Testis (tissue), 5 donors: ENCODE measurements around the gene INPP5F. TPM values are rescaled to one million over a fixed set of nuclear protein-coding genes. Genes with fewer than 3 reads are reported as not detected.

Source experiments
- DNase-seq: peaks from one replicate; pipeline ENCODE4 v3.0.0-alpha.2; 2019
- H3K27ac ChIP-seq, 2 donors: fragments of 200-600 bp; sonication (generic); one replicate each; pipeline ENCODE4 v1.5.1; 2019
- H3K27me3 ChIP-seq: fragments of 200-600 bp; sonication (generic); one replicate; pipeline ENCODE4 v1.5.1; 2019
- H3K36me3 ChIP-seq: fragments of 200-600 bp; sonication (generic); one replicate; pipeline ENCODE4 v1.5.1; 2017; ENCODE audit warnings: low read depth; ENCODE audit errors: missing control alignments
- H3K4me1 ChIP-seq: fragments of 200-600 bp; sonication (generic); one replicate; pipeline ENCODE4 v1.5.1; 2019
- H3K4me3 ChIP-seq, 2 donors: fragments of 200-600 bp; sonication (generic); one replicate each; pipeline ENCODE4 v1.5.1; 2017 to 2019
- H3K9me3 ChIP-seq: fragments of 200-600 bp; sonication (generic); one replicate; pipeline ENCODE4 v1.5.1; 2017
- CTCF ChIP-seq, 3 experiments: fragments of 450-650 bp in 2 of 3; fragments of 200-600 bp in 1 of 3; sonication (generic) in 1 of 3; IDR thresholded peaks; one replicate each; pipeline ENCODE4 v1.5.1; 2016 to 2019; ENCODE audit warnings: antibody characterized with exemption in 3 of 3, mild to moderate bottlenecking in 2 of 3, moderate library complexity in 1 of 3
- POLR2A ChIP-seq: fragments of 450-650 bp; IDR thresholded peaks from one replicate; pipeline ENCODE4 v1.6.1; 2017; ENCODE audit warnings: antibody characterized with exemption, mild to moderate bottlenecking, moderate library complexity
- WGBS, 2 donors: methylation state at CpG; one replicate each; pipeline ENCODE4 v1.1.5; 2018; 5-methylcytosine and 5-hydroxymethylcytosine counted together
- intact Hi-C: fragments of 100-400 bp; cut with DNase I; formaldehyde crosslinking; loops from one replicate; pipeline ENCODE4 v1.15.1; 2023; ENCODE audit warnings: low total_unique reads
- long read RNA-seq, 2 donors: transcript quantifications; one replicate each; lab custom pipeline, GENCODE V29; 2026
- polyA plus RNA-seq: library from polyadenylated mRNA; stranded (reverse); fragments of 350-450 nt; fragmentation: Illumina TruSeq; extraction: RNeasy Lipid Tissue Mini Kit (QIAGEN cat#74804); gene quantifications from one replicate; pipeline ENCODE4 v1.2.3, GENCODE V29; 2014; ENCODE audit warnings: low read depth, low replicate concordance; ENCODE audit not compliant: insufficient read depth
- total RNA-seq, 2 donors: library from RNA; depleted of rRNA; stranded (reverse); fragments of >200 nt; gene quantifications; one replicate each; pipeline ENCODE4 v1.2.3, GENCODE V29; 2016

INPP5F gene, protein sequence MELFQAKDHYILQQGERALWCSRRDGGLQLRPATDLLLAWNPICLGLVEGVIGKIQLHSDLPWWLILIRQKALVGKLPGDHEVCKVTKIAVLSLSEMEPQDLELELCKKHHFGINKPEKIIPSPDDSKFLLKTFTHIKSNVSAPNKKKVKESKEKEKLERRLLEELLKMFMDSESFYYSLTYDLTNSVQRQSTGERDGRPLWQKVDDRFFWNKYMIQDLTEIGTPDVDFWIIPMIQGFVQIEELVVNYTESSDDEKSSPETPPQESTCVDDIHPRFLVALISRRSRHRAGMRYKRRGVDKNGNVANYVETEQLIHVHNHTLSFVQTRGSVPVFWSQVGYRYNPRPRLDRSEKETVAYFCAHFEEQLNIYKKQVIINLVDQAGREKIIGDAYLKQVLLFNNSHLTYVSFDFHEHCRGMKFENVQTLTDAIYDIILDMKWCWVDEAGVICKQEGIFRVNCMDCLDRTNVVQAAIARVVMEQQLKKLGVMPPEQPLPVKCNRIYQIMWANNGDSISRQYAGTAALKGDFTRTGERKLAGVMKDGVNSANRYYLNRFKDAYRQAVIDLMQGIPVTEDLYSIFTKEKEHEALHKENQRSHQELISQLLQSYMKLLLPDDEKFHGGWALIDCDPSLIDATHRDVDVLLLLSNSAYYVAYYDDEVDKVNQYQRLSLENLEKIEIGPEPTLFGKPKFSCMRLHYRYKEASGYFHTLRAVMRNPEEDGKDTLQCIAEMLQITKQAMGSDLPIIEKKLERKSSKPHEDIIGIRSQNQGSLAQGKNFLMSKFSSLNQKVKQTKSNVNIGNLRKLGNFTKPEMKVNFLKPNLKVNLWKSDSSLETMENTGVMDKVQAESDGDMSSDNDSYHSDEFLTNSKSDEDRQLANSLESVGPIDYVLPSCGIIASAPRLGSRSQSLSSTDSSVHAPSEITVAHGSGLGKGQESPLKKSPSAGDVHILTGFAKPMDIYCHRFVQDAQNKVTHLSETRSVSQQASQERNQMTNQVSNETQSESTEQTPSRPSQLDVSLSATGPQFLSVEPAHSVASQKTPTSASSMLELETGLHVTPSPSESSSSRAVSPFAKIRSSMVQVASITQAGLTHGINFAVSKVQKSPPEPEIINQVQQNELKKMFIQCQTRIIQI
- 10 to 100 TPM; 19.0 to 23.8 TPM for total RNA-seq
- 21.9 TPM for polyA plus RNA-seq
- long read RNA-seq, donor 1, full-length matches to known transcripts: 13 of 49 reads
- long read RNA-seq, donor 1, partial matches to known transcripts: 19 of 49 reads
- long read RNA-seq, donor 1, other reads (novel, unspliced or antisense): 17 of 49 reads
- long read RNA-seq, donor 2, partial matches to known transcripts: 78 of 82 reads
- long read RNA-seq, donor 2, other reads (novel, unspliced or antisense): 0 of 82 reads

DNA sequence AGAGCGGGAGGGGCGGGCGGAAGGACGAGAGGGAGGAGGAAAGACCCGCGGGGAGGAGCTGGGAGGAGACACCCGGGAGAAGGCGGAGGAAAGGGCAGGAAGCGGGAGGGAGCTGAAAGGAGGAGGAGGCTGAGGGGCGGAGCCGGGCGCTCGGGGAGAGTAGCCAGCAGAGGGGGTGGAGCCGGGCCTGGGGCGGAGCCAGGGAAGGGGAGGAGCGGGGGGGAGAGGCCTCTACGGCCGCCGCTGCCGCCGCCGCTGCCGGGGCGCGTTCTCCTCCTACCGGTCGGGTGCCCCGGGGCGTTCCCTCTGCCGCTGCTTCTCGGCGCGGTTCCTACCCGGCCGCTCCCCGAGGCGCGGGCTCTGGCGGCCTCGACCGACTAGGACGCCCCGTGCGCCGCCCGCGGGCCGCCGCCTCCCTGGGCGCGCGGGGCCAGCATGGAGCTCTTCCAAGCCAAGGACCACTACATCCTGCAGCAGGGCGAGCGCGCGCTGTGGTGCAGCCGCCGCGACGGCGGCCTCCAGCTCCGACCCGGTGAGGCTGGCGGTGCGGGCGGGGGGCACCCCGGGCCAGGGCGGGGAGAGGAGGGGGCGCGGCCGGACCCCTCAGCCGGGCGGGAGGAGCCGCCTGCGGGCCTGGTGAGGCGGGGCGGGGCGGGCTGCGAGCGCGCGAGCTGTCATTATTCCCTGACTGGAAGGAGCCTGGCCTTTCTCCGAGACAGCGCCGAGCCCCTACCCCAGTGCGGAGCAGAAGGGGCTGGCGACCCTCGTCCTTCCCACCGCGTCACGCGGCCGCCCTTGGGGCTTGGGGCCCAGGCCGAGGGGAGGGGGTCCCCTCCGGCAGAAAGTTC is at the start of gene INPP5F:
TSS of gene INPP5F (plus strand) at position 223 of the 848 bp plus-strand sequence. CDS start at position 436, 213 bp downstream.
- Histone ChIP-seq H3K27me3 (no peaks in the 10 kb centered on the region), H3K4me3 (peak within 1 kb of the TSS; percentile 75 to 96), H3K27ac (peak within 1 kb of the TSS; percentile 91 to 97), H3K4me1 (peaks cover 4% of the 10 kb centered on the region), H3K36me3 (no peaks in the 10 kb centered on the region), H3K9me3 (no peaks in the 10 kb centered on the region)
- intact Hi-C loops: no loop called here
- DNase-seq: peak; percentile 99
- TF ChIP-seq POLR2A (no peak), CTCF (IDR thresholded peaks at IDR 0.05) (peak in 2 of 3 experiments; percentile 23 to 24)
- WGBS, 2 donors: 1 to 3% methylated on average over 12 to 59 of the region's 95 CpGs

- no peaks in the 10 kb centered on the region for H3K9me3 ChIP-seq
- no peak for DNase-seq
- no peak overlapping the region for H3K4me3 ChIP-seq
- H3K36me3 ChIP-seq: no peaks in the 10 kb centered on the region
- intact Hi-C loops: no loop called here
- H3K27me3 ChIP-seq: no peaks in the 10 kb centered on the region
- WGBS, 2 donors: 84 to 86% methylated on average over 6 of the region's 6 CpGs
- H3K4me1 ChIP-seq: no peaks in the 10 kb centered on the region
- TF ChIP-seq POLR2A: no peak
- no peak for TF ChIP-seq CTCF (IDR thresholded peaks at IDR 0.05)
- no peak overlapping the region for H3K27ac ChIP-seq
Measured at GRCh38 chr10:119677126-119677525, 48.7 kb upstream of the INPP5F start.

GRCh38 chr10:119677904-119678755 is 47.7 kb upstream of the INPP5F start:
- Histone ChIP-seq H3K36me3 (no peaks in the 10 kb centered on the region), H3K4me1 (no peaks in the 10 kb centered on the region), H3K9me3 (no peaks in the 10 kb centered on the region), H3K4me3 (no peak overlapping the region), H3K27ac (no peak overlapping the region), H3K27me3 (no peaks in the 10 kb centered on the region)
- 89 to 93% methylated on average over 11 to 13 of the region's 13 CpGs for WGBS, 2 donors
- intact Hi-C loops: no loop called here
- TF ChIP-seq POLR2A (no peak), CTCF (IDR thresholded peaks at IDR 0.05) (no peak)
- DNase-seq: no peak
